ENCODE results near the gene DNAAF1.
"Not testable (repeated sequence)": the region's sequence is repeated elsewhere in the genome, so short reads cannot be mapped to it uniquely, and the experiment has no call there.

DNAAF1 gene

DNA sequence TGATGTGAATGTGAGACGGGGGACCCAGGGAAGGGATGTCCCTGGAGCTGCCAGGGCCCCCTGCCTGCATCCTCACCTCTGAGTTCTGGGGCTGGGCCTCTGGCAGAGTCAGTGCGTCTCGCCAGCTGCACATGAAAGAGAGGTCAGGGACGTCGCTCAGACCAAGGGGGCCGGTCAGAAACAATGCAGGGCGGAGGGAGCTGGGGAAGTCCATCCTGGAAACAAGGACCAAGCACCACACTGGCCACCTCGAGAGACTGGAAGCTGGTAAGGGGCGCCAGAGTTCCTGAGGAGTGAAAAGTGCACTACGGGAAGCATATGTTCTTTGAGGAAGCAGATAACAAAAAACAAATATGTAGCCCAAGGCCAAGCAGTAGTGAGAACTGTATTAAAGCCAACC, 39.7 kb downstream of the DNAAF1 start:
- DNase-seq (ENCODE audit: low spot score) = no peak

DNA sequence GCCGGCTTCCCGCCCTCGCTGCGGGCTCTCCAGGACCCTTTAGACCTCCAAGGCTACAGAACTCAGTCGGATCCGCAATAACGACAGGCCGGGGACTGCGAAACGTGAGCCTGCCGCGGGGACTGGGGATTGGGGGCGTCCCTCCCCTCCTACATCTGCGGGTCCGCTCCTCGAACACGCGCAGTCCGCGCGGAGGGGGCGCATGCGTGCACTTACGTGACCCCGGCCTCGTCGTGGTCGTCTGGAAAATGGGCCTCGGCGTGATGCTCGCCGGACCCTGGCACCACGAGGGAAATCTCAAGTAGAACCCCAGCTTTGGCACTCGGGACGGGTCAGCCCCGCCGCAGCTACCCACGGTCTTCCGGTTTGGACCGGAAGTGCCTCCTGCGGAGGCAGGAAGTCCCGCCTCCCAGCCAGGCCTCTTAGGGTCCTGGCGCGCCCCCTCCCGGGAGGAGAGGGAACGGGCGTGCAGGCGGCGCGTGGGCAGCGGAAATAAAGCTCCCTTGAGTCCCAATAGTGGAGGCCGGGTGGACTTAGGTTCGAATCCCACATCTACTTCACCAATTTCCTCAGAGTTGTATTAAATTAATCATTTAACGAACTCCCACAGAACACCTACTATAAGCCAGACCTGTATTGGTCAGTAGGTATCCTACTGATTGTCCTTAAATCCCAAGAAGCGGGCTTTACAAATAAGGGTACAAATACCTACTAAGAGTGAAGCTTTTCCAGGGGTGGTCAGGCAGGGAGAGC, 41.8 kb downstream of the DNAAF1 start, which contains the start of gene TAF1C:
TSS of gene TAF1C (minus strand) at position 373 of the 753 bp plus-strand sequence. CDS start 2,069 bp downstream, outside the sequence.
- peak; percentile 99 for DNase-seq (ENCODE audit: low spot score)

DNA sequence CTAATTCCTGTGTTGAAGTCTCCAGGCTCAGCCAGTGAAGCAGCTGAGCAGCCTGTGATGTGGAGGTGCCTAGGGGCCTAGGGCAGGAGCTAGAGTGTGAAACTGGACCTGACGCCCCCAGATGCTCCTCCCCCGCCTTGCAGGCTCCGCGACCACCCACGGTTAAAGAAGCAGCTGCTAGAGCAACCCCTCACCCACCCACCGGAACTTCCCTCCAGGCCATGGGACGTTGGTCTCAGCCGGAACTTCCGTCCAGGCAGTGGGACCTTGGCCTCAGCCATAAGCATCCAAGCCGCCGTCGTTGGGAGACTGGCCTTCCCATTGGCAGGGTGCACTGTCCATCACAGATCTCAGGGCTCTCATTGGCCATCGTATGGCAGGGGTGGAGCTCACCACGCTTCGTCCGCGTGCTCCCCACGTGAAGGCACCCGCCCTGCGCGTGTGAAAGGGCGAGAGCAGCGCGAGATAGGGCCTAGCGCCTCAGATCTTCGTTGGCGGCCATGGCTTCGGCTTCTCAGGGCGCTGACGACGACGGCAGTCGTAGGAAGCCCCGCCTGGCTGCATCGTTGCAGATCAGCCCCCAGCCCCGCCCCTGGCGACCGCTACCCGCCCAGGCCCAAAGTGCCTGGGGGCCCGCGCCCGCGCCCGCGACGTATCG, 45.8 kb downstream of the DNAAF1 start, which contains the start of gene ADAD2:
TSS of gene ADAD2 (plus strand) at position 427 of the 658 bp plus-strand sequence. CDS start at position 501, 74 bp downstream.
- peak; percentile 81 for DNase-seq (ENCODE audit: low spot score)

DNA sequence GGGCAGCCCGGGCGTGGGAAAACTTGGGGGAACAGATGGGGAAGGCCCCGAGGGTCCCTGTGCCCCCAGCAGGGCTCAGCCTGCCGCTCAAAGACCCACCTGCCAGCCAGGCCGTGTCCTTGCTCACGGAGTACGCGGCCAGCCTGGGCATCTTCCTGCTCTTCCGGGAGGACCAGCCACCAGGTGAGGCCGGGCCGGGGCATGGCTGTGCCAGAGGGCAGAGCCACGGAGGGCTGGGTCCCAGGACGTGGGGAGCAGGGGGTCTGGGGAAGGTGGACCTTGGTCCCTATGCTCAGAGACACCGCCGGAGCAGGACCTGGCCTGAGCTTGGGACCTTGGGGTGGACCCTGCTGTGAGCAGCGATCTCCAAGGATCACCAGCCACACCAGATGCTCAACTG, 46.4 kb downstream of the DNAAF1 start:
- DNase-seq (ENCODE audit: low spot score) = no peak

DNA sequence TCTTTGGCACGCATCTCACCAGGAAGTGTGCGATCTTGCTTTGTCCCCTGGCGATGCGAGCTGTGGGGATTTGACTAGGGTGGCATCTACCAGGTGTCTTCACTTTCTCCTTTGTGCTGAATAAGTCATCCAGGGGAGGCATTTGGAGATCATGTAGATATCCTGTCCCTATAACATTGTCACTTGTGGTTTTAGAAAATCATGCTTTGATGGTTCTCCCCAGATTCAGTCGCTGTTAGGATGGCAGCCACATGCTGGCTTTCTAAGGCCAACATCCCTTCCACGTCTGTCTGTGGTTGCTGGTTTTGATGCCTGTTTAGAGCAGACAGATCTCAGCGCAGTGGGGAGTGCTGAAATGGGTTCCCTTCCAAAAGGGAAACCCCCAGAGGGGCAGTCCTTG, 48.4 kb downstream of the DNAAF1 start:
- DNase-seq (ENCODE audit: low spot score) = no peak

DNA sequence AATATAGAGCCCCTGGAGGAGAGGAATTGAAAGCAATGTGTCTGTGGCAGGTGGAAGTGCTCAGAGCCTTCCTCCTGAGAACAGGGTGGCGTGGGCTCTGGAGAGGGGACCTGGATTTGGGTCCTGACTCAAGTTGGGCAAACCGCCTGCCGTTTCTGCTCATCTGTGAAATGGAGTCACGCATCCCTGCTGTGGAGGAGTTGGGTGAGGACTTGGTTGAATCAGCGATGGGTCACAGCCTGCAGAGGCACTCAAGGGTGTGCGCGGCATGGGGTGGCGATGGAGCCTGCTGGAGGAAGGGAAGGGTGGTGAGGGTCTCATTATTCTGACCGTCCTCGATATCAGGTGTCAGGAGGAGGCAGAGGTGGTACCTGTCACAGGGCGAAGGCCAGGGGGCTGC, 48.9 kb downstream of the DNAAF1 start:
- no peak for DNase-seq (ENCODE audit: low spot score)

DNA sequence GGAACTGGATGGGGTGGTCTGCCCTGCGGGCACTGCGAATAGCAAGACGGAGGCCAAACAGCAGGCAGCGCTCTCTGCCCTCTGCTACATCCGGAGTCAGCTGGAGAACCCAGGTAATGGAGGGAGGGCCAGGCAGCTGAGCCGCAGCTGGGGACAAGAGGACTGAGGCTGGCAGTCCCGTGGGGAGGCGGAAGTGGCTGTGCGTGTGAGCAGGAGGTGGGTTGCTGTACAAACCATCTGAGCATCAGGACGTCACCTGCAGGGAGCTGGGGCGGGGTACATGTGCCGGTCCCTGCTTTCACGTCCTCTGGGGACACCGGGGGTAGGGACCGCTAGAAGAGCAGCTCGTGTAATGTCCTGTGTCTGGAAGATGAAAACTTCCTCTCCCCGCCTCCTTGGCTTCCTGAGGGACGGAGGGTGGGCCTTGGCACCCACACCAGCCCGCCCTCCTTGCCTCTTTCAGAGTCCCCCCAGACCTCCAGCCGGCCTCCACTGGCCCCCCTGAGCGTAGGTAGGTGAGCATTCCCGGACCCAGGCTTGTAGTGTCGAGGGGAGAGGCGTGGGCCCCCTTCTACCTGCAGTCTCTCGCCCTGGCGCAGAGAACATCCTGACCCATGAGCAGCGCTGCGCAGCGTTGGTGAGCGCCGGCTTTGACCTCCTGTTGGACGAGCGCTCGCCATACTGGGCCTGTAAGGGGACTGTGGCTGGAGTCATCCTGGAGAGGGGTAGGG, 49.5 kb downstream of the DNAAF1 start:
- DNase-seq (ENCODE audit: low spot score) = no peak

DNA sequence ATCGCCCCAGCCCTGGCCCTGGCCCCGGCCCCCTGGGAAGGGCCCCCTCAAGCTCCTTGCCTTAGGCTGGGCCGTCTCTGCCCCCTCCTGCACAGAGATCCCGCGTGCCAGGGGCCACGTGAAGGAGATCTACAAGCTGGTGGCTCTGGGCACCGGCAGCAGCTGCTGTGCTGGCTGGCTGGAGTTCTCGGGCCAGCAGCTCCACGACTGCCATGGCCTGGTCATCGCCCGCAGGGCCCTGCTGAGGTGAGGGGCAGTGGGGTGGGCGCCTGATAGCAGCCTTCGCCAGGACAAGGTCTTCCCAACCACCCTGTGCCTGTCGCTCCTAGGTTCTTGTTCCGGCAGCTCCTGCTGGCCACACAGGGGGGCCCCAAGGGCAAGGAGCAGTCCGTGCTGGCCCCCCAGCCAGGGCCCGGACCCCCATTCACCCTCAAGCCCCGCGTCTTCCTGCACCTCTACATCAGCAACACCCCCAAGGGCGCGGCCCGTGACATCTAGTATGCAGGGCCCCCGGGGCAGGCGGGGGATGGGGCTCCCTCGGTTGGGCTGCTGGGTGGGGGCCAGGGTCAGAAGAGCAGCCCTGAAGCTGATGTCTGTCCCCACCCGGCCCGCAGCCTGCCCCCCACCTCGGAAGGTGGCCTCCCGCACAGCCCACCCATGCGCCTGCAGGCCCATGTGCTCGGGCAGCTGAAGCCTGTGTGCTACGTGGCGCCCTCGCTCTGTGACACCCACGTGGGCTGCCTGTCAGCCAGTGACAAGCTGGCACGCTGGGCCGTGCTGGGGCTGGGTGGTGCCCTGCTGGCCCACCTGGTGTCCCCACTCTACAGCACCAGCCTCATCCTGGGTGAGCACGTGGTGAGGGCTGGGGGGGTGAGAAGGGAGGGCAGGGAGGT, 50.3 kb downstream of the DNAAF1 start:
- DNase-seq (ENCODE audit: low spot score) = no peak

DNA sequence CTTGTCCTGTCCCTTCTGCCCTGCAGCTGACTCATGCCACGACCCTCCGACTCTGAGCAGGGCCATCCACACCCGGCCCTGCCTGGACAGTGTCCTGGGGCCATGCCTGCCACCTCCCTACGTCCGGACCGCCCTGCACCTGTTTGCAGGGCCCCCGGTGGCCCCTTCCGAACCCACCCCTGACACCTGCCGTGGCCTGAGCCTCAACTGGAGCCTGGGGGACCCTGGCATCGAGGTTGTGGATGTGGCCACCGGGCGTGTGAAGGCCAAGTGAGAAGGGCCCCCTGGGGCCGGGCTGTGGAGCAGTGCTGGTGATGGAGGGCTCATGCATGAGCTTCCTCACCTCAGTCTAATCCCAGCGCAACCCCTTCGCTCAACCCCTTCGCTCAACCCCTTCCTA, 51.0 kb downstream of the DNAAF1 start:
- no peak for DNase-seq (ENCODE audit: low spot score)

DNA sequence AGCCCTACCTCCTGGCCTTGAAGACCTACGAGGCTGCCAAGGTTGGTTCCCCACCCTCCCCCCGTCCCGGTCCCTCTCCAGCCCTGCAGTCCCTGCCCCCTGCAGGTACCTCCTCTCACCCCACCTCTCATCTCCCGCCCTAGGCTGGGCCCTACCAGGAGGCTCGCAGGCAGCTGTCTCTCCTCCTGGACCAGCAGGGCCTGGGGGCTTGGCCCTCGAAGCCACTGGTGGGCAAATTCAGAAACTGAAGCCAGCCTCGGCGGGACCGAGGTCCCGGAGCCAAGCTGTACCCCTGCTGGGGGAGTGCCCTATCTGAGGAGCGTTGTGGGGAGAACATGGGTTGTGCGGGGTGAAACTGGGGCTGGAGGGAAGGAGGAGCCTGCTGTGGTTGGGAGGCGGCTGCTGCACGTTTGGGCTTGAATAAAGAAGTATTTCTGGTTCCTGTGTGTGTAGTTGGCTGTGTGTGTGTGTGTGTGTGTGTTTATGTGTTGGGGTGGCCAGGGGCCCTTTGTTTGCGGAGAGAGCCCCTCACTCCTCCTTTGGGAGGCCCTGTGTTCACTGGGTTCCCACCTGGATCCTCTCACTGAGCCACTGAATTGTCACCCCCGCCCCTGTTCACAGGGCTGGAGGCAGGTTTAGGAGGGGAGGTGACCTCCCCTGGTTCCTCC, 51.8 kb downstream of the DNAAF1 start:
- peak; percentile 53 for DNase-seq (ENCODE audit: low spot score)

DNA sequence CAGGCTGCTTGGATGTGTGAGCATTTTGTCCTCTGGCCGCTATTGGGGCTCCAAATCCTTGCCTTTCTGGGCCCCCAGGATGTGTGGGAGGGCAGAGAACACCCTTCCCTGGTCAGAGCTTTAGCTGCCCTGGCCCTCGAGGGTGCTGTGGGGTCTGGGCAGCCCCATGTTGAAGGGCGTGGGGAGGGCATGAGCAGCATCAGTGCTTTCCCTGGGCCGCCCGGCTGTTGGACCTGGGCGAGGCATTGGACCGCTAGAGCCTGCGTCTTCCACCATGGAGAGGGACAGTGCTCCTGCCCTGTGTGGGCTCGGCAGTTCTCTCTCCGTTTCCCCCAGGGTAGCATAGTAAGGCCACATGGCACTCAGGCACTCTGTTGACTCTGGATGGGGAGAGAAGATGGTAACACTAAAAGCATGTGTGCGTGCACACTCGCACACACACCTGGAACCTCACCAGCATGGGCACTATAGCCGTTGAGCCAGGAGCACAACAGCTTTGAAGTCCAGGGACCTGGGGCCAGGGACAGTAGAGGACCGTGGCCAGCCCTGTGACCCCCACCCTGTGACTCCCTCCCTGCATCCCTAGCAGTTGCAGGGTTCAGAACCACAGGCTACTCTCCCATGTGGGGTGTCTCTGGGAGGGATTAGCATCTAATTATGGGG, 52.5 kb downstream of the DNAAF1 start:
- no peak for DNase-seq (ENCODE audit: low spot score)

DNA sequence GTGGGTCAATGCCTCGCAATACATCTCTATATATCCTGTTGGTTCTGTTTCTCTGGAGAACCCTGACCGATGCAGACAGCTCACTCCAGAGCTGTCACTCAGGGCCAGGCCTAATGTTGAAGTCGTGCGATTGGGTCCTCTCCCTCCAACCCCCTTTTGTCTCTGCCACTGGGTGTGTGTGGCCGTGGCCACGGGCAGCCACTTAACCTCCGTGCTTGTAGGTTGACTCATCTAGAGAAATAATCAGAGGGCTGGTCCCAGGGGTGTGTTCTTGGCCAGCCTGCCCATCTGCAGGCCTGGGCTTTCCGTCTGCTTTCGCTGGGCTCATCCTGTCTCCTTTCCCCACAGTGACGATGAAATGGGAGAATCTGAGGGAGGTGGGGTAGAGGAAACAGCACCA, 53.3 kb downstream of the DNAAF1 start:
- DNase-seq (ENCODE audit: low spot score) = no peak

DNA sequence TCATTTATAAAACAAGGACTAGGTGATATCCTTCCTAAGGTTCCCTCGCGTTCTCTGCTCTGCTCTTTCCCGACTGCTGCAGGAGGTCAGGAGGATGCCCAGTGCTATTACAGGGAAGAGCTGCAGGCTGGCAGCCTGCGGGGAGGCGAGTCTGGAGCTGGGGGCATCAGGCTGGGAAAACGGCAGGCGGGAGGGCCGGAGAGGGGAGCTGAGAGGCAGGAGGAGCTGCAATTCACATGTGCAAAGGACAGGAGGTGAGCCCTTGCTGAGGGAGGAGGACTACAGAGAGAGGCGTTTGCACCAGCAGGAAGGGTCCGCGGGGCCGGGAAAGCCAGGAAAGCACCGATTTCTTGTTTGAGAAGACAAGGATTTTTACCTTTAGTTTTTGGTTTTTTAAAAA, 54.0 kb downstream of the DNAAF1 start:
- no peak for DNase-seq (ENCODE audit: low spot score)

DNA sequence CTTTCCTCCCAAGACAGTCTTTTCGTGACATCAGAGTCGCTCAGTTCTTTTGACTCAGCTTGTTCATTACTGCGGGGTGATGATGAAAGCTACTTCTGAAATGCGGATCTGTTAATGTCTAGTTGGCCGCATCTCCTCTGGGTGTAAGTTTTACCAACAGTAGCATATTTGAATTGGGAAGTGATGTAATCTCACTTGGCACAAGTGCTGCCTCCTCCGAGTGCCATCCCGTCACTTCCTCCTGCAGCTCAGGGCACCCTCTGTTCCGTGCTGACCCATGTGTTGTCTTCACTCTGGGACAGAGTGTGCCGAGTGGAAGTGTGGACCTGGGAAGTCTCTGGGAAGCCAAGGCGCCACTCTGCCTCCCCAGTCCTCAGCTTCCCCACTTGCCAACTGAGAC, 54.8 kb downstream of the DNAAF1 start:
- no peak for DNase-seq (ENCODE audit: low spot score)

DNA sequence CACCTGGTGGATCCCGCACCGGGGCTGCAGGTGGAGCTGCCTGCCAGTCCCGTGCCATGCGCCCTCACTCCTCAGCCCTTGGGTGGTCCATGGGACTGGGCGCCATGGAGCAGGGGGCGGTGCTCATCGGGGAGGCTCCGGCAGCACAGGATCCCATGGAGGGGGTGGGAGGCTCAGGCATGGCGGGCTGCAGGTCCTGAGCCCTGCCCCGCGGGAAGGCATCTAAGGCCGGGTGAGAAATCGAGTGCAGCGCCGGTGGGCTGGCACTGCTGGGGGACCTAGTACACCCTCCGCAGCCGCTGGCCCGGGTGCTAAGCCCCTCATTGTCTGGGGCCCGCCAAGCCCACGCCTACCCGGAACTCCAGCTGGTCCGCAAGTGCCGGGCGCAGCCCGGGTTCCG, 59.4 kb downstream of the DNAAF1 start:
- not testable (repeated sequence) for DNase-seq (ENCODE audit: low spot score)

DNA sequence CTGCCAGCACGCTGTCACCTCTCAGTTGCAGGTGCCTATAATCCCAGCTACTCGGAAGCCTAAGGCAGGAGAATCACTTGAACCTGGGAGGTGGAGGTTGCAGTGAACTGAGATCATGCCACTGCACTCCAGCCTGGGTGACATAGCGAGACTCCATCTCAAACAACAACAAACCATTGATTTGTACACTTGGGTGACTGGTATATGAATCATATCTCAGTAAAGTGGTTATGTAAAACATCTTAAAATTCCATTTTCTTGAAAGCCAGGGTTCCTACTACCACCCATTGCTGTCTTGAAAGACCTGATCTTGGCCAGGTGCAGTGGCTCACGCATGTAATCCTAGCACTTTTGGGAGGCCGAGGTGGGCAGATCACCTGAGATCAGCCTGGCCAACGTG, 60.0 kb downstream of the DNAAF1 start:
- not testable (repeated sequence) for DNase-seq (ENCODE audit: low spot score)

DNA sequence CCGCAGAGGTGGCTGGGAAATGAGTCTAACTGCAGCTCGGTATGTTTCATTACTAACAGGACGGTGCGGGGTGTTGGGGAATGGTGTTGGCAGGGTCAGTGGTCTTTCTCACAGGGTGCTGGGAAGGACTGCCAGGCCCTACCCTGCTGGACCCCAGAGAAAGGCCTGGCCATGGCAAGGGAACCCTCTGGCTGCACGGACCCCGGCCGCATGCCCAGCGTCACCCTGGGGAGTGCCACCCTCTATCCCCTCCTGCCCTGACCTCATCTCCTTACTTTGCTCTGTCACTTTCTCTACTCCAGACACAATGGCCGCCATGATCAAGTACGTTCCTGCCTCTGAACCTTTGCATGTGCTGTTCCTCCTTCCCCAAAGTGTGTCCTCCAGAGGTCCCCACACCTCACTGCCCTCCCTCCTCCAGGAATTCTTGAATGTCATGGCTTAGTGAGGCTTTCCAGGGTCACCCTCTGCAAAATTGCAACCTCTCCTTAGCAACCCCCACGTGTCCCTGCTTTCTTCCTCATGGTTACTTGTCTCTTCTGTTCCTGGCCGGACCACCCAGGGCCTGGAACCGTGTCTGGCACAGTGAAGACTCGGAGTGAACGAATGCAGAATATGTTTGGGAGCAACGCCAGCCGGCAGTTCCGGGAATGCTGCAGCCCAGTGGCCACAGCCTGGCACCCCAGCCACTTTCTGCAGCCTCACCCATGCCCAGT, 61.0 kb downstream of the DNAAF1 start:
- DNase-seq (ENCODE audit: low spot score) = no peak

DNA sequence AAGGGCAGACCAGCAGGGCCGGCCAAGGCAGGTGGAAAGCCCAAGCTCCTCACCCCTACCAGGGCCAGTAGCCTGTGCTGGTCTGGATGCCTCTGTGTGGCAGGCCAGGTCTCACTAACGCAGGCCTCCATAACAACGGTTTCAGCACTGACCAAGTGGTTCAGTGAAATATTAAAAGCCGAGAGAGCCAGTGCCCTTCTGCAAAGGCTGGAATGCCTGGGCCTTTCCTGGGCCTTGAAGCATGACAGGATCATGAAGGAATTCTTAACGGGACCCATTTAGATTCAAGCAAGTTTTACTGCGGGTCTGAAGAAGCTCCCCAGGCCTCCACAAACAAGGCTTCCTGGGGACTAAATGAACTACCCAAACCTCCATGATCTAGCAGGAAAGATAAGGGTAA, 62.1 kb downstream of the DNAAF1 start:
- no peak for DNase-seq (ENCODE audit: low spot score)

DNA sequence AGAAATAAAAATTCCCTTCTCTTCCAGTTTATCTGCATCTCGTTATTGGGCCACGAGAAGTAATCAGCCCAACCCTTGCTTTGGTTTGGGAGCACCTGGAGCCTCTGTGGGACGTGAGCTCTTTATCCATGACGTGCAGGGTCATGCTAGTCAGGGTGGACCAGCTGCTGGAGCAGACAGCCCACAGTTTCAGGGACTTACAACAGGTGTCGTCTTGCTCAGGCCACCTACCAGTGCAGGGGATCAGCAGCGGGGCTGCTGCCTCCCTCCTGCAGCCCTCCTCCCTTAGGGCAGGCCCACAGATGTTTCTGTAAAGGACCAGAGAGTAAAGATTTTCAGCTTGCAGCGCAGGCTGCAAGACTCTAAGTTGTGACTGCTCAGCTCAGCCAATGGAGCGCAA, 62.8 kb downstream of the DNAAF1 start:
- peak; percentile 18 for DNase-seq (ENCODE audit: low spot score)

DNA sequence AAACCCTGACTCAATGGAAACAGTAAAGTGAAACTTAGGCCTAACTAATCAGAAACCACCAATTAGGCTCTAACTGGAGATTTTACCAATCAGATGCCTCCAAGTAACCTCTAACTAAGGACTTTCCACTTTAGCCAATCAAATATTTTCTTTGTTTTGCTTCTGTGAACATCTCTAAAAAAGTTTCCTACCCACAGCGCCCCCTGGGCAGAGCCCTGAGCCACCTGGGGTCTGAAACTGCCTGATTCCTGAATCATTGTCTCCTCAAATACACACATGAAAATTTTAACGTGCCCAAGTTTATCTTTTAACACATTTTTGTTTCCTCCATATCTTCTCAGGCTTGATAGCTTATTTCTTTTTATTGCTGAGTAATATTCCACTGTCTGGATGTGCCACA, 64.9 kb downstream of the DNAAF1 start:
- no peak for DNase-seq (ENCODE audit: low spot score)

All from iPS-NIHi11 (cell line).